Activated naive CD4-positive, alpha-beta T cell treated with anti-CD3 and anti-CD28 coated beads, Interleukin-2, amount 10 ng/mL, durations not matched to agents 7 days and 5 days (primary cell): ENCODE results near the gene GTPBP10.

Experiments
- CTCF ChIA-PET: fragments of 350-600 bp; sonication (Branson Sonifier 250); formaldehyde crosslinking; loops from one replicate; lab custom pipeline; 2021; ENCODE audit warnings: antibody characterized with exemption; lab: Charles Lee
- DNase-seq: peaks from one replicate; pipeline ENCODE4 v3.0.0-alpha.2; 2020
- H3K27ac Mint-ChIP-seq: one replicate; pipeline ENCODE4 v1.8.0; 2021; ENCODE audit warnings: mild to moderate bottlenecking, moderate library complexity, mixed read lengths
- H3K27me3 Mint-ChIP-seq: one replicate; pipeline ENCODE4 v1.8.0; 2021; ENCODE audit warnings: mild to moderate bottlenecking, mixed read lengths
- H3K36me3 Mint-ChIP-seq: one replicate; pipeline ENCODE4 v1.8.0; 2021; ENCODE audit warnings: mixed read lengths
- H3K4me1 Mint-ChIP-seq: one replicate; pipeline ENCODE4 v1.8.0; 2021; ENCODE audit warnings: mixed read lengths
- H3K4me3 Mint-ChIP-seq: one replicate; pipeline ENCODE4 v1.8.0; 2021; ENCODE audit warnings: mild to moderate bottlenecking, moderate library complexity, mixed read lengths
- H3K9me3 Mint-ChIP-seq: one replicate; pipeline ENCODE4 v1.8.0; 2021; ENCODE audit warnings: mixed read lengths

The GTPBP10 gene, protein sequence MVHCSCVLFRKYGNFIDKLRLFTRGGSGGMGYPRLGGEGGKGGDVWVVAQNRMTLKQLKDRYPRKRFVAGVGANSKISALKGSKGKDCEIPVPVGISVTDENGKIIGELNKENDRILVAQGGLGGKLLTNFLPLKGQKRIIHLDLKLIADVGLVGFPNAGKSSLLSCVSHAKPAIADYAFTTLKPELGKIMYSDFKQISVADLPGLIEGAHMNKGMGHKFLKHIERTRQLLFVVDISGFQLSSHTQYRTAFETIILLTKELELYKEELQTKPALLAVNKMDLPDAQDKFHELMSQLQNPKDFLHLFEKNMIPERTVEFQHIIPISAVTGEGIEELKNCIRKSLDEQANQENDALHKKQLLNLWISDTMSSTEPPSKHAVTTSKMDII

DNA sequence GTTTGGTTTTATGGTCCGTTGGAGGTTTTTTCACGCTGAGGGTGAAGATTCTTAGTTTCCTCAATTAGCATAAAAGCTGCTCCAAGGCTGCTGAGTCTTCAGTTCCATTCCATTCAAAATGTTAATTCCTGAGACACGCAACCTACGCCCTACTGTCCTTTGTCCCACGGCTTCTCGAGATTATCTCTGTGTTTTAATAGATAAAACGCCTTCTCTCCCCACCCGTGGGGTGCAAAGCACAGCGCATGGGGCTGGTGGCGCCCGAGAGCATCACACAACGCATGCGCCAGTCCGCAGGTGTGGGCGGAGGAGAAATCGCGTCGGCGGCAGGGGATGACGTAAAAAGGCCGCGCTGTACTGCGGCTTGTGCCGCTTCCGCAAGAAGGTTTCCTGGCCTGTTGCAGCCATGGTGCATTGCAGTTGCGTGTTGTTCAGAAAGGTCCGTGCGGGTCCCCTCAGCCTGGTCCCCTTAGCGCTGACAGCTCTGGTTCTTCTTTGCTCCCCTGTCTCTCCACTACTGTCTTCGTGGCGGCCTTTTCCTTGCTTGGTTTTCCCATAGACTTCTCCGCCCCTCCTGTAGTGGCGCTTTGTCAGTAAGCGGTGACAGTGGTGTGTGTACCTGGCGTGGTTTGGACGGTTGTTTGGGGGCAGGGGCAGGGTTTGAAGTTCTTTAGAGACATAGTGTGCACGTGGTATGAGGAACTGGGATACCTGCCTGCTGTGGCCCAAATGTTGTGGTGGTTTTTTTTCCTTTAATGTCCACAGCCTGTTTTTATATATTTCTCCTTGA lies at the start of gene GTPBP10:
Gene GTPBP10, plus strand, starts transcription at position 381 of the 790 bp plus-strand sequence. Its CDS starts 26 bp downstream, at position 407.
- peaks cover 4% of the 10 kb centered on the region for H3K9me3 Mint-ChIP-seq
- H3K4me3 Mint-ChIP-seq, result peak within 1 kb of the TSS; percentile 95
- H3K4me1 Mint-ChIP-seq, result peaks cover 35% of the 10 kb centered on the region
- H3K36me3 Mint-ChIP-seq, result peaks cover 19% of the 10 kb centered on the region
- H3K27ac Mint-ChIP-seq, result peak within 1 kb of the TSS; percentile 99
- CTCF ChIA-PET, result interaction anchor here (0.7 to 1.9 kb wide), 8 partner anchors 53 to 81 kb away, joined by 3 to 5 read pairs (median 4); no protein-coding TSS in a partner anchor
- H3K27me3 Mint-ChIP-seq, result no peaks in the 10 kb centered on the region
- DNase-seq, result peak; percentile 95

DNA sequence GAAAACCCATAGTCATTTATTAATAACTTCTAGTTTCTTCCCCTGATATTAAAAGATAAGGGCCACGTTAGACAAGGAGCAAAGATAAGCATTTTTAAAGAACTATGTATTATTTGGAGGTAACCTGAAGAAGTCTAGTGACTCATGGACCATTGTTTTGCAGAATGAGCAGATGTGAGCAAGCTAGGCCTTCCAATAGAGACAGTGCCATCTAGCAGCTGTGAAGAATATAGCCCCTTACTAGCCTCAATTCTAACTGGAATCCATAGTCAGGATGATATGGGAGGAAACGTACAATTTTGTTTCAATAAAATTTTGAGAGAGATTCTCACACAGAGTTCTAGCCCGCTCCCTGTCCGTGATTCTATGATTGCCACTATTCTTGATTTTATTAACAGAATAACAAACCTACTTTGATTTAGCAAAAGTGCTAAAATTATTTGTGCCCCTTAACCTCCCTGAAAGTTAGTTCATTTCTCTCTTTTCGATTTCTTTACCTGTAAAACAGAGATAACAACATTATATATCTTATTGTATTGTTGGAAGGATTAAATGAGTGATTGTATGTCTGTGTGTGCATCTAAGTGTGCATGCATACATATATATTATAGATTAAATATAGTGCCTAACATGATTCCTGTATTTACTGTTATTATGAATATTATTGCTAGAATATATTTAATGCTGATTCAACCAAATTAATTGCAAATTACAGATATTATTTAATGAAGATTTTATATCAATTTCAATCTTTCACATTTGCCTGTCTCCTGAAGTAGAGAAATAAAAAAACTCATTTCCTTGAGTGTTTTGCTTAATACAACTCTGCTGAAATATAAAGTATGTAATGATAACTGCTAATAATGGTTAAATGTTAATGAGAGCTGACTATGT lies 48.1 kb upstream of the GTPBP10 start:
- Mint-ChIP-seq H3K27ac (no peak overlapping the region), H3K4me1 (no peaks in the 10 kb centered on the region), H3K4me3 (no peak overlapping the region), H3K36me3 (no peaks in the 10 kb centered on the region), H3K9me3 (peaks cover 4% of the 10 kb centered on the region), H3K27me3 (peaks cover 4% of the 10 kb centered on the region)
- CTCF ChIA-PET, result interaction anchor here (1.0 kb wide), 1 partner anchor 144 kb away, joined by 3 read pairs; the partner anchor contains the start of gene STEAP1
- no peak for DNase-seq

DNA sequence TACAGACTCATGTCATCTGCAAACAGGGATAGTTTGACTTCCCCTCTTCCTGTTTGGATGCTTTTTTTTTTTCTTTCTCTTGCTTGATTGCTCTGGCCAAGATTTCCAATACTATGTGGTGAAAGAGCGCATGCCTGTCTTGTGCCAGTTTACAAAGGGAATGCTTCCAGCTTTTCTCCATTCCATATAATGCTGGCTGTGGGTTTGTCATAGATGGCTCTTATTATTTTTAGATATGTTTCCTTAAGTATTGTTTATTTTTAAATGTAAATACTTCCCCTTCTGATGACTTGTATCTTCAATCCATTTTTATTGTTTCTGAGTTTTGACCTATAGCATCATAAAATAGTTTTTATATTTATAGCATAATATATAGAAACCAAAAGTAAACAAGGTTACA lies 43.3 kb upstream of the GTPBP10 start:
- Mint-ChIP-seq H3K4me3 (no peak overlapping the region), H3K36me3 (no peaks in the 10 kb centered on the region), H3K4me1 (no peaks in the 10 kb centered on the region), H3K27ac (no peak overlapping the region), H3K27me3 (peaks cover 7% of the 10 kb centered on the region), H3K9me3 (no peaks in the 10 kb centered on the region)
- DNase-seq, result no peak
- CTCF ChIA-PET, result interaction anchor here (1.1 kb wide), 1 partner anchor 119 kb away, joined by 3 read pairs; no protein-coding TSS in a partner anchor

DNA sequence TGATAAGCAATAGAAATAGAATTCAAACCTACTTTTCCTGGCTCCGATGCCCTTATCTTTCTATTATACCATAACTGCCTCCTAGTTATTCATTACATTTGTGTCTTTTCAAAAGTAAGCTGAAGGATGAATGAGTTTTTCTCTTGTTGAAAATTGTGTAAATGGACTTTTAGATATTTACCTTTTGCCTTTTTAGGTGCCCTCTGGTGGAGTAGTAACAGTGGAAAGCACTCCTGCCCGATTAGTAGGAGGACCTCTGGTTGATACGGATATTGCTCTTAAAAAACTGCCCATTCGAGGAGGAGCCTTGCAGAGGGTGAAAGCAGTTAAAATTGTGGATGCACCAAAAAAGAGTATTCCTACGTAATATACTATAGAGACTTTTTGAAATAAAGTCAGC lies 36.6 kb upstream of the GTPBP10 start:
- Mint-ChIP-seq H3K36me3 (no peaks in the 10 kb centered on the region), H3K27me3 (peaks cover 11% of the 10 kb centered on the region), H3K4me3 (no peak overlapping the region), H3K9me3 (no peaks in the 10 kb centered on the region), H3K27ac (no peak overlapping the region), H3K4me1 (no peaks in the 10 kb centered on the region)
- no peak for DNase-seq
- CTCF ChIA-PET, result interaction anchor here (4.3 kb wide), 1 partner anchor 118 kb away, joined by 36 read pairs; no protein-coding TSS in a partner anchor

DNA sequence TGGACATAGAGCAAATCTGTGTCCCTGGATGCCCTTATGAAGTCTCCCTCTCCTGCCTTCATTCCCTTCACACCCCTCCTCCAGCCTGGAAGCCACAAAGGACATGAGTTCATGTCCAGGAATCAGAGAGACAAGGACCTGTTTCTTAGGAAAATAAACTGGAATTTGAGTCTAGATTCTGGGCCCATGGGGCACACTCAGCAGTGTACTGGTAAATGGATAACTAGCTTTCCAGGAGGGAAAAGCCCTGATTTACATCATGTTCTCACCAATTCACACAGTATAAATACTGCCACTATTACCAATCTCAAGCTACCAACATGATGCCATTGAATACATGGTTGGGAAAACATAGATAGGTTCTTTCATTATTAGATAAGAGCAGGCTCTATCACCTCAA lies 35.3 kb upstream of the GTPBP10 start:
- Mint-ChIP-seq H3K27ac (no peak overlapping the region), H3K9me3 (no peaks in the 10 kb centered on the region), H3K4me3 (no peak overlapping the region), H3K4me1 (no peaks in the 10 kb centered on the region), H3K27me3 (peaks cover 8% of the 10 kb centered on the region), H3K36me3 (no peaks in the 10 kb centered on the region)
- no peak for DNase-seq
- CTCF ChIA-PET, result interaction anchor here (1.1 to 4.3 kb wide), 5 partner anchors 101 to 157 kb away, joined by 3 to 36 read pairs (median 4); partner anchors contain the start of gene STEAP1

DNA sequence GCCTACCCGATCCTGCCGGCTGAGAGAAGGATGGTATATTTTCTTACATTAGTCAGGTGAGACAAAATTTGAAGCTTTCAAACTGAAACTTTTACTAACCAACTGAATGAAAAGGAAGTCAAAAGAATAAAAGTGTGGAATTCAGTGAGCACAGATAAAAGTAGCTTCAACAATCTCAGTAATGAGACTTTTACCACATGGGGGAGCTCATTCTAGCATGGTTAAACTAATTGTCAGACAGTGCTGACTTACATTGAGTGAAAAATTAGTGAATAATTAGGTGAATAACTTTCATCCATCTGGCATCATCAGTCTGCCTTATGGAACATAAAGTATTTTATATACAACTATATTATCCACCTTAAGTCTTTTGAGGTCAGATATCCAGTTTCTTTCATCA lies 33.8 kb upstream of the GTPBP10 start:
- Mint-ChIP-seq H3K36me3 (no peaks in the 10 kb centered on the region), H3K4me1 (no peaks in the 10 kb centered on the region), H3K9me3 (no peaks in the 10 kb centered on the region), H3K27ac (no peak overlapping the region), H3K27me3 (peaks cover 8% of the 10 kb centered on the region), H3K4me3 (no peak overlapping the region)
- DNase-seq, result no peak
- CTCF ChIA-PET, result interaction anchor here (0.7 to 4.3 kb wide), 4 partner anchors 99 to 115 kb away, joined by 3 to 36 read pairs (median 7); no protein-coding TSS in a partner anchor

DNA sequence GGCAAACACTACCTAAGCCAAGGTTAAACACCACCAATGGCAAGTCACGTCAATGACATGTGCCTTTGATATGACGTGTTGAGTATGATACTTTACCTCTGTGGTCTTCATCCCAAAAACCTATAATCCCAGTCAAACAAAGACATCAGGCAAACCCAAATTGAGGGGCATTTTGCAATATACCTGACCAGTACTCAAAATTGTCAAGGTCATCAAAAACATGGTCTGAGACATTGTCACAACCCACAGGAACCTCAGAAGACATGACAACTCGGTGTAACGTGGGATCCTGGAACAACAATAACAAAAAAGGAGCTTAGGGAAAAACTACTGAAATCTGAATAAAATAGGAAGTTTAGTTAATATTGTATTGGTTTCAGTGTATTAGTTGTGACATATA lies 32.6 kb upstream of the GTPBP10 start:
- peaks cover 8% of the 10 kb centered on the region for H3K27me3 Mint-ChIP-seq
- H3K9me3 Mint-ChIP-seq, result no peaks in the 10 kb centered on the region

DNA sequence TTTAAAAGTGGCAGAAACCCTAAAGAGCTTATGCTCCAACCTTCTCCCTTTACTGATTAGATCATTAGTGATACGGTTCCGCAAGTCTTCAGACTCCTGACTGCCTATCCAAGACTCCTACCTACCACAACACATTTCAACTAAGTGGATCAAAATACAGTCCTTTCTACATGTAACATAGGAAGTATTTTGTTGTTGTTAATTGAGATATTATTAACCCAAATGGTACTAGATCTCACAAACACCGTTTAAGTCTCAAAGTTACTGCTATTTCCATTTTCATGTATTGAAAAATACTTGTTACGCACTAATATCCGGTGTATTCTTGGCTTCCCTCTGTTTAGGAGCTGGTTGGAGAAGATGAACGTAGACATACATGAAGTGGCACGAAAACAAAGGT lies 26.5 kb upstream of the GTPBP10 start:
- H3K4me3 Mint-ChIP-seq, result no peak overlapping the region
- H3K9me3 Mint-ChIP-seq, result no peaks in the 10 kb centered on the region
- peaks cover 7% of the 10 kb centered on the region for H3K4me1 Mint-ChIP-seq
- CTCF ChIA-PET, result no interaction called here
- no peak overlapping the region for H3K27ac Mint-ChIP-seq
- no peak for DNase-seq
- no peaks in the 10 kb centered on the region for H3K36me3 Mint-ChIP-seq
- H3K27me3 Mint-ChIP-seq, result peaks cover 42% of the 10 kb centered on the region

More for the DNA sequence above, 32.6 kb upstream of the GTPBP10 start:
- no peak overlapping the region for H3K27ac Mint-ChIP-seq
- CTCF ChIA-PET, result interaction anchor here (0.6 to 4.3 kb wide), 2 partner anchors 114 to 706 kb away, joined by 4 to 36 read pairs; no protein-coding TSS in a partner anchor
- no peak for DNase-seq
- no peaks in the 10 kb centered on the region for H3K4me1 Mint-ChIP-seq
- H3K36me3 Mint-ChIP-seq, result no peaks in the 10 kb centered on the region
- H3K4me3 Mint-ChIP-seq, result no peak overlapping the region

DNA sequence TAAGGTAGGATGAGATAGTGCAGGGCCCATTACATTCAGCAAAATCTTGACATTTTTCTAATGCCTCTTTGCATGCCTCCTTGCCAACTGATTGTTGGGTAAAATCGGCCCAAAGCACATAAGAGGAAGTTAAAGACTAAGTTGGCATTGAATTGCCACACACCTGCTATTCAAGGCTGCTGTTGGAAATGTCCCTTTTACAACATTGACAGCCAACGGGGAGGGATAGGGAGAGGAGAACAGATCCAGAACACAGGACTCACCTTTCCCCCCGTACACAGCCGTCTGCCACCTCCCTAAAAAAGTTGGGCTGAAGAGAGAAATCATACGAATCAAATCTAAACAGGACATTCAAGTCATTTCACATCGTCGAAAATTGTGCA lies 26.1 kb upstream of the GTPBP10 start:
- no peaks in the 10 kb centered on the region for H3K36me3 Mint-ChIP-seq
- H3K27ac Mint-ChIP-seq, result no peak overlapping the region
- H3K27me3 Mint-ChIP-seq, result peaks cover 43% of the 10 kb centered on the region
- DNase-seq, result no peak
- no peaks in the 10 kb centered on the region for H3K9me3 Mint-ChIP-seq
- H3K4me3 Mint-ChIP-seq, result no peak overlapping the region
- peaks cover 7% of the 10 kb centered on the region for H3K4me1 Mint-ChIP-seq
- CTCF ChIA-PET, result no interaction called here

DNA sequence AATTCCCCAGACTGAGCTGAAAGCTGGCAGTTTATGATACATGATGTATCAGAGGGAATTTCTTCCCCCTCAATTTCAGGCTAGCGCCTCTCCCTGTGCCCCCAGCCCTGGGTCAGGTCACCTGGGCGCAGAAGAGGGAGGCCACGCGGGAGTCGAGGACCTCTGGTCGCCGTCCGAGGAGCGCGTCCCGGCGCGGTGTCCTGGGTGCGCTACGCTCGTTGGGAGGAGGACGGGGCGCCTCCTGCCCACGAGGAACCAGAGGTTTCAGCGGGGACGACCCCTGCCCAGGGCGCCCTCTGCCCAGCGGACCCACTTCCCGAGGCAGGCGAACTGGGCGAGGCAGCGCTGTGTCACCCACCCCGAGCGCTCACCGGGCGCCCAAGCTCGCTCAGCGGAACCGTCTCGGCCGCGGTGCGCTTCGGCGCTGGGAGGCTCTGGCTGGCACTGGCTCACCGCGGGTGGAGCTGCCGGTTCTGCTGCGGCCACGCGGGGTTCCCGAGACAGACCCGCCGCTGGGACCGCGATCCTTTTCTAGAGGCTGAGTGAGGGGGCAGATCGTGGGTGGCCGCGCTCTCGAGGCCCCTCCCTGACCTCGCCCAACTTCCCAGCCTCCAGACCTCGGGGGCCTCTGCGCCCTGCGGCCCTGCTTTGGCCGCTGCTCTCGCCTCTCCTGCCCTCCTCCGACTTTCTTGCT lies 25.6 kb upstream of the GTPBP10 start, which contains the start of gene FAM237B:
Gene FAM237B, minus strand, starts transcription at position 504 of the 694 bp plus-strand sequence. CDS start 1,556 bp downstream, outside the sequence.
- DNase-seq, result no peak
- Mint-ChIP-seq H3K36me3 (no peaks in the 10 kb centered on the region), H3K27me3 (peaks cover 43% of the 10 kb centered on the region), H3K9me3 (no peaks in the 10 kb centered on the region), H3K4me1 (peaks cover 7% of the 10 kb centered on the region), H3K27ac (no peak within 1 kb of the TSS), H3K4me3 (no peak within 1 kb of the TSS)
- CTCF ChIA-PET, result no interaction called here

DNA sequence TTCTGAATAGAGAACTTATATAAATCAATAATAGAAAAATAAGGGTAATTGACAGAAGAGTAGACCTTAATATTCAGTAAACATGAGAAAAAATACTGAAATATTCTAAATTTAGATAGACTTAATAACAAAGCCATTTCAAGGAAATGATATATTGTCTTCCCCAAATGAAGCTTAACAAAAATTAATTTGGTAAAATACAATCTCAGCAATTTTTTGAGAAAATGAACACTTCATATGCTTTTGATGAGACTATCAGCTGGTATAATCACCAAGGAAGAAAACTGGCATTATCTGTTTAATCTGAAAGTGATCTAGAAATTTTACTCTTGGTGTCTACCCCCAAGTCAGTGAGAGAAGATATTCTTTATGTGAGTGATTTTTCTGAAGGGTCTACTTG lies 23.7 kb upstream of the GTPBP10 start:
- no peak for DNase-seq
- Mint-ChIP-seq H3K4me3 (no peak overlapping the region), H3K4me1 (peaks cover 7% of the 10 kb centered on the region), H3K27ac (no peak overlapping the region), H3K27me3 (peaks cover 43% of the 10 kb centered on the region), H3K9me3 (no peaks in the 10 kb centered on the region), H3K36me3 (no peaks in the 10 kb centered on the region)
- CTCF ChIA-PET, result no interaction called here

DNA sequence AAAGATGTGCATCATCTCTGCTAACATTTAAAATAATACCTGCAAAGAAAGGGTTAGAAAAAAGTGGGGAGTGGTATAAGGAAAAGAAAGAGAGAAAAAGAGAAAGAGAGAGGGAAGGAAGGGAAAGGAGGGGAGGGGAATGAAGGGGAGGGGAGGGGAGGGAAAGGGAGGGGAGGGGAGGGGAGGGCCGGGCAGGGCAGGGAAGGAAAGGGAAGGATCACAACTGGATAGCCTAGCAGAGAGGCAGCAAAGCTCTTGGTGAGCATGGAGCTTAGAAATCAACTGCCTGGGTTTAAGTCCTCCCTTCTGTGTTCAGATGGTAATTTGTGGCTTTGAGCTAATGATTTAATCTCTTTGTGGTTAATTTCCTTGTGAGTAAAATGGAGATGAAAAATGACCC lies 20.0 kb upstream of the GTPBP10 start:
- Mint-ChIP-seq H3K9me3 (no peaks in the 10 kb centered on the region), H3K4me3 (no peak overlapping the region), H3K4me1 (peaks cover under 1% of the 10 kb centered on the region), H3K27me3 (peaks cover 18% of the 10 kb centered on the region), H3K27ac (no peak overlapping the region), H3K36me3 (no peaks in the 10 kb centered on the region)
- CTCF ChIA-PET, result no interaction called here
- DNase-seq, result no peak
